Fibroblast of lung (primary cell): ENCODE data around the gene GPX8. TPM values are rescaled to one million over a fixed set of nuclear protein-coding genes. Genes with fewer than 3 reads are reported as not detected.

Experiments used
- DNase-seq, 2 donors: peaks; one replicate each; pipeline versions ENCODE4 v3.0.0 to v3.0.0-alpha.2; 2010; ENCODE audit warnings: low read depth in 2 of 2
- H2AFZ ChIP-seq: 2 replicates; pipeline ENCODE4 v1.5.1; 2012; ENCODE audit warnings: low read length, control low read depth, inconsistent platforms
- H3K27ac ChIP-seq: 2 replicates; pipeline ENCODE4 v1.5.1; 2011; ENCODE audit warnings: low read length, control low read depth; ENCODE audit not compliant: insufficient read depth
- H3K27me3 ChIP-seq: 2 replicates; pipeline ENCODE4 v1.5.1; 2011; ENCODE audit warnings: mild to moderate bottlenecking, low read length; ENCODE audit not compliant: control insufficient read depth, insufficient read depth
- H3K36me3 ChIP-seq: 2 replicates; pipeline ENCODE4 v1.5.1; 2011; ENCODE audit warnings: low read length; ENCODE audit not compliant: control insufficient read depth, insufficient read depth
- H3K4me1 ChIP-seq: 2 replicates; pipeline ENCODE4 v1.5.1; 2011; ENCODE audit warnings: low read length; ENCODE audit not compliant: control insufficient read depth, insufficient read depth; ENCODE audit errors: extremely low read depth
- H3K4me2 ChIP-seq: 2 replicates; pipeline ENCODE4 v1.5.1; 2011; ENCODE audit warnings: low read length, control low read depth; ENCODE audit not compliant: insufficient read depth; ENCODE audit errors: extremely low read depth
- H3K4me3 ChIP-seq, 4 experiments: fragments of 200-600 bp in 1 of 4; sonication (generic) in 1 of 4; replicated peaks in 1 of 4; 2 replicates each; pipeline ENCODE4 v1.5.1; 2011 to 2016; ENCODE audit warnings: low read length in 4 of 4, low read depth in 3 of 4, mild to moderate bottlenecking in 3 of 4, control low read depth in 2 of 4, inconsistent platforms in 1 of 4, mixed read lengths in 1 of 4; ENCODE audit not compliant: insufficient read depth in 1 of 4; ENCODE audit errors: control extremely low read depth in 1 of 4
- H3K79me2 ChIP-seq: 2 replicates; pipeline ENCODE4 v1.5.1; 2012; ENCODE audit warnings: mild to moderate bottlenecking, low read length, inconsistent platforms; ENCODE audit not compliant: control insufficient read depth, insufficient read depth
- H3K9ac ChIP-seq: 2 replicates; pipeline ENCODE4 v1.5.1; 2011; ENCODE audit warnings: mild to moderate bottlenecking, low read length, control low read depth; ENCODE audit not compliant: insufficient read depth
- H3K9me3 ChIP-seq: 2 replicates; pipeline ENCODE4 v1.5.1; 2012; ENCODE audit warnings: low read depth, low read length; ENCODE audit not compliant: control insufficient read depth, insufficient read depth
- H4K20me1 ChIP-seq: 2 replicates; pipeline ENCODE4 v1.5.1; 2011; ENCODE audit warnings: low read length; ENCODE audit not compliant: control insufficient read depth, insufficient read depth; ENCODE audit errors: extremely low read depth
- EZH2 ChIP-seq: IDR thresholded peaks from 2 replicates; pipeline ENCODE4 v1.5.1; 2012; ENCODE audit warnings: low read length, control low read depth, mild to moderate bottlenecking; ENCODE audit errors: missing control alignments
- polyA plus RNA-seq, 2 donors: library from polyadenylated mRNA; depleted of rRNA in 1 of 2; stranded (reverse) in 1 of 2; unstranded in 1 of 2; fragments of >200 nt; gene quantifications; 2 replicates each; pipeline ENCODE4 v1.2.1, GENCODE V29; 2011 to 2012; ENCODE audit warnings: missing spikeins in 1 of 2
- total RNA-seq: library from RNA; depleted of rRNA; stranded (reverse); fragments of >200 nt; gene quantifications from 2 replicates; pipeline ENCODE4 v1.2.1, GENCODE V29; 2014
- TF ChIP-seq, protein P1 (sequence below), 2 donors: IDR thresholded peaks in 1 of 2; conservative IDR thresholded peaks in 1 of 2; 1 replicate in 1 of 2; 2 replicates in 1 of 2; pipeline ENCODE4 v1.5.1; 2011 to 2012; ENCODE audit warnings: low read length in 2 of 2, control low read depth in 1 of 2, inconsistent platforms in 1 of 2, low read depth in 1 of 2, mild to moderate bottlenecking in 1 of 2

The GPX8 gene
- total and polyA plus RNA-seq, 2 donors (not counting 1 experiment from before 2014, with no cell fraction given), result 84.7 to 241 TPM

- Histone ChIP-seq H3K9ac (no peak overlapping the region), H3K27me3 (peaks cover 5% of the 10 kb centered on the region), H3K27ac (no peak overlapping the region), H4K20me1 (no peaks in the 10 kb centered on the region), H3K4me3 (no peak overlapping the region), H3K4me1 (no peaks in the 10 kb centered on the region), H2AFZ (no peak overlapping the region), H3K79me2 (no peaks in the 10 kb centered on the region), H3K9me3 (no peaks in the 10 kb centered on the region), H3K4me2 (no peak overlapping the region), H3K36me3 (no peaks in the 10 kb centered on the region)
- no peak for DNase-seq
- no peak for TF ChIP-seq EZH2
- TF ChIP-seq, protein P1, sequence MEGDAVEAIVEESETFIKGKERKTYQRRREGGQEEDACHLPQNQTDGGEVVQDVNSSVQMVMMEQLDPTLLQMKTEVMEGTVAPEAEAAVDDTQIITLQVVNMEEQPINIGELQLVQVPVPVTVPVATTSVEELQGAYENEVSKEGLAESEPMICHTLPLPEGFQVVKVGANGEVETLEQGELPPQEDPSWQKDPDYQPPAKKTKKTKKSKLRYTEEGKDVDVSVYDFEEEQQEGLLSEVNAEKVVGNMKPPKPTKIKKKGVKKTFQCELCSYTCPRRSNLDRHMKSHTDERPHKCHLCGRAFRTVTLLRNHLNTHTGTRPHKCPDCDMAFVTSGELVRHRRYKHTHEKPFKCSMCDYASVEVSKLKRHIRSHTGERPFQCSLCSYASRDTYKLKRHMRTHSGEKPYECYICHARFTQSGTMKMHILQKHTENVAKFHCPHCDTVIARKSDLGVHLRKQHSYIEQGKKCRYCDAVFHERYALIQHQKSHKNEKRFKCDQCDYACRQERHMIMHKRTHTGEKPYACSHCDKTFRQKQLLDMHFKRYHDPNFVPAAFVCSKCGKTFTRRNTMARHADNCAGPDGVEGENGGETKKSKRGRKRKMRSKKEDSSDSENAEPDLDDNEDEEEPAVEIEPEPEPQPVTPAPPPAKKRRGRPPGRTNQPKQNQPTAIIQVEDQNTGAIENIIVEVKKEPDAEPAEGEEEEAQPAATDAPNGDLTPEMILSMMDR (conservative IDR thresholded peaks at IDR 0.05 in 1 of 2, IDR thresholded peaks at IDR 0.05 in 1 of 2; ENCODE audit: low read depth in 1 of 2, low read length in 2 of 2), result no peak
These were observed 45.9 kb upstream of the GPX8 start for GRCh38 chr5:55114061-55114460.

DNA sequence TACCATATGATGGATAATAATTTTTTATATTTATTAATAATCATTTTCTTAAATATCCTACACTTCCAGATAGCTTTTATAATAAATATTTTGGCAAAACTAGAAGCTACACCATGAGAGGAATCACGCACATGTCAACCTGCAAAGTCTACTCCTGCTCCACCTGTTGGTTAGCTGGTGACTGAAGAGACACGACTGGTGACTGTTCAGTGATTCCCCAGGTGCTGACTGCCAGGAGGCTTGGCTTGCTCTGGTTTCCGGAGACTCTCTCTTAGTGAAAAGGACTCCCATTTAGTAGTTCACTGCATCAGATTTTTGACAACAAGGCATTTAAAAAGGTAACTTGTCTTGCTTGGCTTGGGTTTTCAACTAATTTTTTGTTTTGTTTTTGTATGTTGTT lies 36.6 kb upstream of the GPX8 start:
- DNase-seq, result no peak
- Histone ChIP-seq H4K20me1 (no peaks in the 10 kb centered on the region), H3K4me1 (no peaks in the 10 kb centered on the region), H3K9me3 (no peaks in the 10 kb centered on the region), H2AFZ (no peak overlapping the region), H3K27me3 (no peaks in the 10 kb centered on the region), H3K79me2 (no peaks in the 10 kb centered on the region), H3K27ac (no peak overlapping the region), H3K4me3 (no peak overlapping the region), H3K36me3 (no peaks in the 10 kb centered on the region), H3K9ac (no peak overlapping the region), H3K4me2 (no peak overlapping the region)
- TF ChIP-seq EZH2, result no peak

DNA sequence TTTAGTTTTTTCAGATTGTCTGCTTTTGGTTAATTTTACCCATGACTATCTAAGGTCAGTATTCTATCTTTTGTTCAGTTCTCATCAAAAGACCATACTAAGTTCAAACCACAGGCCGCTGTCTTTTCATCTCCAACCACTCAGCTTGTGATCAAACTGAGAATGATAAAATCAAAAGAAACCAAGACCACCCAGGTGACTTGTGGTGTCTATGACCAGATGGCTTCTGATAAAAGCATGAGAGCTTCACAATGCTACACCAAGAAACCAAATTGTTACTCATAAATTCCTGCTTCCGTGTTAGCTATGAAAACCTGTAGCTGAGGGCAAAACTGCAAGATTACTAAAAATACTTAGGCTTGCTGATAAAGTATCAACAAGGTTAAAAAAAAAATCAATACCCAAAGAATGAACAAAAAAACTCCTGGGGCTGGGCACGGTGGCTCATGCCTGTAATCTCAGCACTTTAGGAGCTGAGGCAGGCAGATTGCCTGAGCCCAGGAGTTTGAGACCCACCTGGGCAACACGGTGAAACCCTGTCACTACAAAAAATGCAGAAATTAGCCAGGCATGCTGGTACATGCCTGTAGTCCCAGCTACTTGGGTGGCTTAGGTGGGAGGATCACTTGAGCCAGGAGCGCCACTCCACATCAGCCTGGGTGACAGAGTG lies 25.8 kb upstream of the GPX8 start:
- TF ChIP-seq, protein P1 (conservative IDR thresholded peaks at IDR 0.05 in 1 of 2, IDR thresholded peaks at IDR 0.05 in 1 of 2; ENCODE audit: low read depth in 1 of 2, low read length in 2 of 2), result no peak
- no peak for TF ChIP-seq EZH2
- Histone ChIP-seq H3K4me3 (no peak overlapping the region), H2AFZ (no peak overlapping the region)

More for the DNA sequence above, 25.8 kb upstream of the GPX8 start:
- Histone ChIP-seq H3K9ac (no peak overlapping the region), H3K36me3 (no peaks in the 10 kb centered on the region), H3K79me2 (no peaks in the 10 kb centered on the region), H3K4me2 (no peak overlapping the region), H3K27me3 (no peaks in the 10 kb centered on the region), H3K9me3 (no peaks in the 10 kb centered on the region), H4K20me1 (no peaks in the 10 kb centered on the region), H3K27ac (no peak overlapping the region), H3K4me1 (no peaks in the 10 kb centered on the region)
- DNase-seq, result peak in 1 of 2 donors; percentile 4
